ENCODE results near the gene MLC1. TPM values are rescaled to one million over a fixed set of nuclear protein-coding genes. Genes with fewer than 3 reads are reported as not detected.
"Not testable (repeated sequence)": the region's sequence is repeated elsewhere in the genome, so short reads cannot be mapped to it uniquely, and the experiment has no call there.

The MLC1 gene
- polyA plus RNA-seq, 4 donors: 0.66 to 1.6 (median 0.86) TPM

DNA sequence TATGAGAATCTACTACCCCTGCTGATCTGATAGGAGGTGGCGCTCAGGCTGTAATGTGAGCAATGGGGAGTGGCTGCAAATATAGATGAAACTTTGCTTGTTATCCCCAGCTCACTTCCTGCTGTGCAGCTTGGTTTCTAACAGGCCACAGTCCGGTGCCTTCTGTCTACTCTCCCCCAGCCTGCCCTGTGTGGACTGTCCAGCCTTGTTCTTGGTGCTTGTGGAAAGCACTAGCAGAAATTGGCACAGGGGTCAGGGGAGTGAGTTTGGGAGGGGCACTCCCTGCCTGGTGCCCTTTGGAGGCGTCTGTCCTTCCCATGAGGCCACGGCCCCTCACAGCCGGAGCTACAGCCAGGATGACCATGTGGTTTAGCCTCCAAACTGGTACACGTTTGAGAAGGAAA, 18.9 kb upstream of the MLC1 start:
- no peak for DNase-seq (ENCODE audit: low read depth in 4 of 4, low spot score in 3 of 4)

GRCh38 chr22:50102946-50103345, 17.7 kb upstream of the MLC1 start:
- no peak for DNase-seq (ENCODE audit: low read depth in 4 of 4, low spot score in 3 of 4)

DNA sequence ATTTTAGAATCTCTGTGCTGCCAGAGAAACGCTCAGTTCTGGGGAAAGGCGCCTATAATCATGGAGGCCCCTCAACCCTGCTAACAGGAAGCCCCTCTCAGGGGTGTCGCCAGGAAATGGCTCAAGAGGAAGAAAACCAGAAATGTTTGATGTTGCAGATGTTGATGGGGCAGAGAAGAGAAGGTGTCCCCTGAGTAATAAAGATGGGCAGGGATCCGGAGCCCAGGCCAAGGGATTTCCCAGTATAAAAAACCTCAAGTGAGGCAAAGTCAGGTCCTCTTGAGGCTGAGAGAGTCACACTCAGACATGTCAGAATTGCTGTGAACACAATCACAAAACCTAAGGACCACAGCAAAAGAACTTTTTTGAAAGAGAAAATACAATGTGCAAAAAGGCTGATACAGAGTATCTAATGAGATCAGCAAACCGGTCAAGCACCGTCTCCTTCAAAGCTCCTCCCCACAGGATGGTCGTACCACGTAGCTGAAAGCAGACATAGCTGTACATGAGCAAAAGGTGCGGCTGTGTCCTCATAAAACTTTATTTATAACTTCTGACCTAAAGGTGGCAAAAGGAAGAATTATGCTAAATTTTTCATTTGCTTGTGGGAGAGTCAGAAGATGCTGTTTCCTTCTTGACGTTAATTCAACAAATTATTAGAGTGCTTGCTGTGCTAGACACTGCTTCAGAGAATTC, 16.8 kb upstream of the MLC1 start:
- DNase-seq (ENCODE audit: low read depth in 4 of 4, low spot score in 3 of 4): no peak

DNA sequence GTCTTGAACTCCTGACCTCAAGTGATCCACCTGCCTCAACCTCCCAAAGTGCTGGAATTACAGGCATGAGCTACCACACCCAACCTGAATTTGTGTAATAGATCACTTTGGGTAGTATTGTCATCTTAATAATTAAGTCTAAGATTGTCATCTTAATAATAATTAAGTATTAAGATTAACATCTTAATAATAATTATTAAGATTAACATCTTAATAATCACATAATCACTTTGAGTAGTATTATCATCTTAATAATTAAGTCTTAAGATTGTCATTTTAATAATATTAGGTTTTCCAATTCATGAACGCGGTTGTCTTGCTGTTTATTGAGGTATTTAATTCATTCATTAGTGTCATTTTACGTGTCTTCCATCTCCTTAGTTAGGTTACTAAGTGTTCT, 12.8 kb upstream of the MLC1 start:
- no peak for DNase-seq (ENCODE audit: low read depth in 4 of 4, low spot score in 3 of 4)

GRCh38 chr22:50092342-50092741, 7.1 kb upstream of the MLC1 start:
- DNase-seq (ENCODE audit: low read depth in 4 of 4, low spot score in 3 of 4): no peak

DNA sequence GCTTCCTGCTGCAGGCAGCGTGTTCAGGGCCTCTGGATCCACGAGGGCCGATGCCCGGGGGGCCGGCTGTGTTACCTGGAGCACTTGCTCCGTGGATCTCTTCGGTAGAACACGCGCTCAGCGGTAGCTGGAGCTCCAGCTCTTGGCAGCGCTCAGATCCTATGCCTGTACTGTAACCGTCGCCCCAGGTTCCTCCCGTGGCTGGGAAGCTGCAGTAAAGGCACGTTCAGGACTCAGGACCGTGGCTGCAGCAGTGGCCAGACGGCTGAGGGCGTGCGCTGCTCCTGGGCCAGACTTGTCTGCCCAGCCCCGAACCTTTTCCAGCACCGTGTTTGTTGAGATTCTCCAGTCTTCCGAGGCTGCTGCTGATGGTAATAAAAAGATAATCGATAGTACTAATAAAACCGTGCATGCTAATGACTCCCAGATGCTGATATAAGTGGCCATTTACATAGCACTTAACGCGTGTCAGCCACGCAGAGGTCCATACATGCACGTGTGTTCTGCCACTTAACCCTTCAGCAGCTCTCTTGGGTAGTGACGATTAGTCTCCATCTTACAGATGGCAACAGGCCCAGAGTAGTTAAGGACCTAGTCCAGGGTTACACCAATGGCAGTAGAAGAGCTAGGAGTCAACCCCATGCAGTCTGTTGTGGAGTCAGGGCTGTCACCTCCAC, 6.0 kb upstream of the MLC1 start:
- no peak for DNase-seq (ENCODE audit: low read depth in 4 of 4, low spot score in 3 of 4)

DNA sequence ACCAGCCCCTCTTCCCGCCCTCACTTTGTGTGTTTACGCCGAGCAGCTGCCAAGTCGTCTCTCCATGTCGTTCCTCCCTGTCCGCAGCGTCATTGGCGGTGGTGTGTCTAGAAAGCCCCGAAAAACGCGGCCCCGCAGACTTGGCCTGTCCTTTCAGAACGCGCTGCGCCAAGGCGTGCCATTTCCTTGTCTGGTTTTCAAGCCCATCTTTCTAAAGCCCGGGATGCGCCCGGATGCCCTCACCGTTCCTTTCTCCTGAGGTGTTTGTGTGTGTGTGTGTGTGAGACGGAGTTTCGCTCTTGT, 5.1 kb upstream of the MLC1 start:
- DNase-seq (ENCODE audit: low read depth in 4 of 4, low spot score in 3 of 4): no peak

DNA sequence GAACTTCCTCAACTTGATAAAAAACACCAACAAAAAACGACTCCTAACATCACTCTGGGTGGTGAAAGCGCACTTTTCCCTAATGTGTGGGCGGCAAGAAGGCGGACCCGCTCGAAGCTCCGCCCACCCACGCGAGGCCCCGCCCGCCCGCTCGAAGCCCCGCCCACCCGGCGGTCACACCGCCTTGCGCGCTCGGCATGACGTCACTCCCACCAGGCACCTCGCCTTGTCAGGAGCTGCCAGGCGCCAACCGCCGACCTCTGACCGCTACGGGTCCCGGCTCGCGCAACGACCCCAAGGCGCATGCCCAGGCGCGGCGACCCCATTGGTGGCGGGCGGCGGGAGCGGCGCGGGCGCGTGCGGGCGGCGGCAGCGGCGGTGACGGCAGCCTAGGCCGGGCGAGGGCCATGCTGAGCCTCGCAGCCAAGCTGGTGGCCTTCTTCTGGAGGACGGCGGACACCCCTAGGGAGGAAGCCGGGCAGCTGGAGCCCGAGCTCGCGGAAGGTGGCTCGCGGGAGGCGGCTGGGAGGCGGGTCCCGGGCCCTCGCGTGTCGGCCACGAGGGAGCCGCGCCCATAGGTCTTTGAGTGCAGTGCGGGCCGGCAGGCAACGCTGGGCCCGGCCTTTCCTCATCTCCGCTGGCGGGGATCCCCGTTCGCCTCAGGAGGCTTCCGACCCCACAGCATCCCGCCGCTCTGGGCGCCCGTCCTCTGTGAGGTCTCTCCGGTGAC, 4.6 kb upstream of the MLC1 start, which contains the start of gene MOV10L1:
TSS of gene MOV10L1 (plus strand) at position 325 of the 730 bp plus-strand sequence. CDS start at position 408, 83 bp downstream.
- no peak for DNase-seq (ENCODE audit: low read depth in 4 of 4, low spot score in 3 of 4)

- no peak for DNase-seq (ENCODE audit: low read depth in 4 of 4, low spot score in 3 of 4)
These were observed 4.0 kb upstream of the MLC1 start for GRCh38 chr22:50089231-50089630.

GRCh38 chr22:50088096-50088495, 2.9 kb upstream of the MLC1 start:
- no peak for DNase-seq (ENCODE audit: low read depth in 4 of 4, low spot score in 3 of 4)

GRCh38 chr22:50087646-50088045, 2.4 kb upstream of the MLC1 start:
- no peak for DNase-seq (ENCODE audit: low read depth in 4 of 4, low spot score in 3 of 4)

DNA sequence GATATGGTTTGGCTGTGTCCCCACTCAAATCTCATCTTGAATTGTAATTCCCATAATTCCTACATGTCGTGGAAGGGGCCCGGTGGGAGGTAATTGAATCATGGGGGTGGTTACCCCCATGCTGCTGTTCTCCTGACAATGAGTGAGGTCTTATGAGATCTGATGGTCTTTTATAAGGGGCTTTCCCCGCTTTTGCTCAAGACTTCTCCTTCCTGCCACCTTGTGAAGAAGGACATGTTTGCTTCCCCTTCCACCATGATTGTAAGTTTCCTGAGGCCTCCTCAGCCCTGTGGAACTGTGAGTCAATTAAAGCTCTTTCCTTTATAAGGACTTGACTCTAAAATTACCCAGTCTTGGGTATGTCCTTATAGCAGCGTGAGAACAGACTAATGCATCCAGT, 1.7 kb upstream of the MLC1 start:
- DNase-seq (ENCODE audit: low read depth in 4 of 4, low spot score in 3 of 4): not testable (repeated sequence)

GRCh38 chr22:50086526-50086925, 1.3 kb upstream of the MLC1 start:
- DNase-seq (ENCODE audit: low read depth in 4 of 4, low spot score in 3 of 4): no peak

DNA sequence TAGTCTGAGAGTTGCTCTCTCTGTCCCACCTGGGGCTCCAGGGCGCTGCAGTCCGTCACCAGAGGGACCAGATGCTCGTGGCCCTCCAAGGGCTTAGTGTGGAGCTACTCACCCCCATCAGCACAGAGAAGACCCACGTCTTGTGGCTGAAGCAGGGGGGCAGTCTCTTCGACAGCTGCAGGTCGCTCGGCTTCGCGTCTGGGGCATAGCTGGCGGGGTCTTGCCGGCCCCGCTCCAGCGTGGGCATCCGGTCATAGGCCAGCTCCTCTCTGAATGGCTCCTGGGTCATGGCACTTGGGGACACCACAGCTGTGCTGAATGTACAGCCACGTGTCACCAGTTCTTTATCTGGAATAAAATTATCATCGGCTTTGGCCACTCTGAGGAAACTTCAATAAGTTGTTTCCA, 608 bp downstream of the MLC1 start:
- DNase-seq (ENCODE audit: low read depth in 4 of 4, low spot score in 3 of 4): no peak

- DNase-seq (ENCODE audit: low read depth in 4 of 4, low spot score in 3 of 4): no peak
These were observed 1.1 kb downstream of the MLC1 start for GRCh38 chr22:50084080-50084477.

DNA sequence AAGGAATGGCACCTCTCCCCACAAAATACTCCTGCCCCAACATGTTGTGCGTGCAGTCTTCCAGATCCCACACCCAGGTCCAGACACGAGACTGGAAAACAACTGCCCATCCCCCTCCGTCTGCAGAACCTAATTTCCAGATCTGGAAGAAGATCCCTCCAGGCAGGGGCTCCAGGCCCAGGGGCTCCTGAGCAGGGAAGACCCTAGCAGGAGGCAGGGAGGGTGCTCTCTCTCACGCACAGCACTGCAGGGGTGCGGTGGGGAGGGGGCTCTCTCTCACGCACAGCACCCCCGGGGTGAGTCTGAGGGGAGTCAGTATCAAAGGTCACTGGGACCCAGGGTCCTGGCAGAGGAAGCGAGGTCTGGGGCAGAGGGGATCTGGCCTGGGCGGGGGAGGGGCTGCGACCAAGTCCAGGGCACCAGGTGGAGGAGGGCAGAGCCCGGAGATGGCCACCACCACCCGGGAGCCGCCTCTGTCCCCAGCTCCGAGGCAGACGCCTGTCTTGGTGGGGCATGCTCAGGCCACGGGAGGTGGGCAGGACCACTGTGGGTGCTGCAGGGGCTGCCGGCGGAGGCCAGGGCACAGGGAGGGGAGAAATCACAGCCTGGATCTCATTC, 1.7 kb downstream of the MLC1 start:
- DNase-seq (ENCODE audit: low read depth in 4 of 4, low spot score in 3 of 4): no peak

GRCh38 chr22:50082961-50083461, 2.2 kb downstream of the MLC1 start:
- no peak for DNase-seq (ENCODE audit: low read depth in 4 of 4, low spot score in 3 of 4)

- no peak for DNase-seq (ENCODE audit: low read depth in 4 of 4, low spot score in 3 of 4)
These were observed 3.0 kb downstream of the MLC1 start for GRCh38 chr22:50082197-50082715.

GRCh38 chr22:50081426-50082196, 3.6 kb downstream of the MLC1 start:
- DNase-seq (ENCODE audit: low read depth in 4 of 4, low spot score in 3 of 4): no peak

DNA sequence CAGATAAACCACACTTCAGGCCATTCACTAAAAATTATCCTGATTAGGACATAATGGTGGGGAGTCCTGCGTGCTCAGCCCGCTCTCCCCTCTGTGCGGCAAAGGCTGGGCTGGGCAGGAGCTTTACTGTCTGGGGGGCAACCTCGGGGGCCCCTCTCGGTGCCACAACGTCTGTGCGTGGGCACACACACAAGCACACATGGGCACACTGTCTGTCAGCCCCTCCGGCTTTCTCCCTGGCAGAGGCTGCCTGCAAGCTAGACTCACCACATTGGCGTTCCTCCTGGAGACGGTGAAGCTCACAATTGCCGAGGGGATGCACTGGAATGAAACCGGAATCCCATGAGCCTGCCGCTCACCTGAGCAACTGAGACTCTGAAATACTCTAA, 5.2 kb downstream of the MLC1 start:
- DNase-seq (ENCODE audit: low read depth in 4 of 4, low spot score in 3 of 4): no peak

All from right renal pelvis (tissue), 4 donors.